Measurements from ENCODE around the gene BEST2. TPM values are rescaled to one million over a fixed set of nuclear protein-coding genes. Genes with fewer than 3 reads are reported as not detected.

The BEST2 gene
- polyA plus RNA-seq, 1 donor from 2014 or later: not detected

- H3F3A ChIP-seq (ENCODE audit: insufficient read depth, low read length, poor library complexity, severe bottlenecking): no peaks in the 10 kb centered on the region
- no peaks in the 10 kb centered on the region for H3K9me2 ChIP-seq (ENCODE audit: insufficient read depth, low read length)
- no peaks in the 10 kb centered on the region for H3K9me3 ChIP-seq (ENCODE audit: low read length)
- no peaks in the 10 kb centered on the region for H3K79me2 ChIP-seq (replicated peaks; ENCODE audit: insufficient read depth, low read length)
- no peaks in the 10 kb centered on the region for H4K20me1 ChIP-seq (ENCODE audit: insufficient read depth)
- H3K36me3 ChIP-seq (ENCODE audit: insufficient read depth, low read length): peaks cover 3% of the 10 kb centered on the region
- no peak overlapping the region for H2AFZ ChIP-seq (ENCODE audit: low read depth, low read length)
- no peak overlapping the region for H3K4me2 ChIP-seq (ENCODE audit: low read length)
- no peak overlapping the region for H3K4me3 ChIP-seq (ENCODE audit: low read length)
- TF ChIP-seq TAF1 (IDR thresholded peaks at IDR 0.05; ENCODE audit: low read depth) (no peak), MXI1 (conservative IDR thresholded peaks at IDR 0.05; ENCODE audit: poor library complexity, severe bottlenecking) (no peak), CTCF (IDR thresholded peaks at IDR 0.05; ENCODE audit: poor library complexity, severe bottlenecking) (no peak), REST (IDR thresholded peaks at IDR 0.05; ENCODE audit: borderline replicate concordance) (no peak), POLR2AphosphoS5 (IDR thresholded peaks at IDR 0.05) (no peak), SMC3 (conservative IDR thresholded peaks at IDR 0.05; ENCODE audit: poor library complexity) (no peak)
- no peak overlapping the region for H3K9ac ChIP-seq (ENCODE audit: low read length)
- H3K27ac ChIP-seq (ENCODE audit: low read length): no peak overlapping the region
- no peaks in the 10 kb centered on the region for H3K27me3 ChIP-seq (ENCODE audit: insufficient read depth, low read depth, low read length)
Observed at GRCh38 chr19:12706332-12706718, 45.3 kb upstream of the BEST2 start.

- H3K27me3 ChIP-seq (ENCODE audit: insufficient read depth, low read depth, low read length): no peaks in the 10 kb centered on the region
- H3K9me3 ChIP-seq (ENCODE audit: low read length): no peaks in the 10 kb centered on the region
- H3K36me3 ChIP-seq (ENCODE audit: insufficient read depth, low read length): peaks cover 5% of the 10 kb centered on the region
- H3K9me2 ChIP-seq (ENCODE audit: insufficient read depth, low read length): no peaks in the 10 kb centered on the region
- H4K20me1 ChIP-seq (ENCODE audit: insufficient read depth): no peaks in the 10 kb centered on the region
- no peak overlapping the region for H2AFZ ChIP-seq (ENCODE audit: low read depth, low read length)
- H3F3A ChIP-seq (ENCODE audit: insufficient read depth, low read length, poor library complexity, severe bottlenecking): no peaks in the 10 kb centered on the region
- H3K27ac ChIP-seq (ENCODE audit: low read length): no peak overlapping the region
- H3K79me2 ChIP-seq (replicated peaks; ENCODE audit: insufficient read depth, low read length): no peaks in the 10 kb centered on the region
- H3K9ac ChIP-seq (ENCODE audit: low read length): no peak overlapping the region
- TF ChIP-seq MXI1 (conservative IDR thresholded peaks at IDR 0.05; ENCODE audit: poor library complexity, severe bottlenecking): no peak
- TF ChIP-seq POLR2AphosphoS5 (IDR thresholded peaks at IDR 0.05): no peak
- TF ChIP-seq TAF1 (IDR thresholded peaks at IDR 0.05; ENCODE audit: low read depth): no peak
- TF ChIP-seq EP300 (conservative IDR thresholded peaks at IDR 0.05; ENCODE audit: poor library complexity, severe bottlenecking): no peak
- TF ChIP-seq SMC3 (conservative IDR thresholded peaks at IDR 0.05; ENCODE audit: poor library complexity): no peak
- no peak for TF ChIP-seq REST (IDR thresholded peaks at IDR 0.05; ENCODE audit: borderline replicate concordance)
- no peak for TF ChIP-seq CTCF (IDR thresholded peaks at IDR 0.05; ENCODE audit: poor library complexity, severe bottlenecking)
- TF ChIP-seq RAD21 (conservative IDR thresholded peaks at IDR 0.05): no peak
- no peak for TF ChIP-seq EZH2 (IDR thresholded peaks at IDR 0.05; ENCODE audit: borderline replicate concordance, insufficient read depth, low read length, poor library complexity, severe bottlenecking)
- no peak overlapping the region for H3K4me3 ChIP-seq (ENCODE audit: low read length)
- no peak overlapping the region for H3K4me2 ChIP-seq (ENCODE audit: low read length)
Observed at GRCh38 chr19:12708641-12709040, 43.0 kb upstream of the BEST2 start.

Measured in neural cell (in vitro differentiated cells).